B cell (primary cell): ENCODE data around the gene VMO1. TPM values are rescaled to one million over a fixed set of nuclear protein-coding genes. Genes with fewer than 3 reads are reported as not detected.

Source experiments
- ATAC-seq: fragments of 200-7000 bp; cut with Tn5 transposase; one replicate; pipeline ENCODE4 v1.10.0; 2021; ENCODE audit warnings: low read depth, mild to moderate bottlenecking, moderate number of reproducible peaks, moderate library complexity
- CTCF ChIA-PET: fragments of 350-600 bp; sonication (Branson Sonifier 250); formaldehyde crosslinking; loops from one replicate; lab custom pipeline; 2021; ENCODE audit warnings: antibody characterized with exemption, inconsistent platforms; lab: Charles Lee
- POLR2A ChIA-PET: fragments of 350-600 bp; sonication (Branson Sonifier 250); formaldehyde crosslinking; loops from one replicate; lab custom pipeline; 2021; ENCODE audit warnings: antibody characterized with exemption; lab: Charles Lee
- DNase-seq: peaks from one replicate; pipeline ENCODE4 v3.0.0; 2013
- H2AFZ ChIP-seq: 2 replicates; pipeline ENCODE4 v1.6.1; 2012; ENCODE audit warnings: mild to moderate bottlenecking, low read depth, low read length; ENCODE audit not compliant: insufficient read depth, poor library complexity, severe bottlenecking
- H3K27ac ChIP-seq, 2 donors: 1 replicate in 1 of 2; 2 replicates in 1 of 2; pipeline ENCODE4 v1.5.1; 2012 to 2013; ENCODE audit warnings: low read length in 2 of 2, mild to moderate bottlenecking in 2 of 2, moderate library complexity in 1 of 2
- H3K27me3 ChIP-seq, 4 experiments: fragments of 200-600 bp in 1 of 4; sonication (generic) in 1 of 4; replicated peaks in 1 of 4; 1 replicate in 2 of 4; 2 replicates in 2 of 4; pipeline versions ENCODE4 v1.6.1 to v1.7.0; 2013 to 2016; ENCODE audit warnings: low read length in 3 of 4, mild to moderate bottlenecking in 2 of 4, mixed read lengths in 1 of 4, moderate library complexity in 1 of 4; ENCODE audit not compliant: insufficient read depth in 4 of 4, control insufficient read depth in 3 of 4; ENCODE audit errors: control extremely low read depth in 1 of 4
- H3K36me3 ChIP-seq, 2 experiments: replicated peaks in 1 of 2; 1 replicate in 1 of 2; 2 replicates in 1 of 2; pipeline versions ENCODE4 v1.6.1 to v1.7.1; 2013; ENCODE audit warnings: low read length in 1 of 2; ENCODE audit not compliant: insufficient read depth in 2 of 2, control insufficient read depth in 1 of 2; ENCODE audit errors: control extremely low read depth in 1 of 2, extremely low read depth in 1 of 2
- H3K4me1 ChIP-seq, 2 donors: fragments of 200-600 bp in 1 of 2; sonication (generic) in 1 of 2; 1 replicate in 1 of 2; 2 replicates in 1 of 2; pipeline versions ENCODE4 v1.5.1 to v1.6.1; 2013 to 2017; ENCODE audit warnings: low read length in 2 of 2; ENCODE audit not compliant: control insufficient read depth in 2 of 2, insufficient read depth in 2 of 2
- H3K4me2 ChIP-seq: replicated peaks from 2 replicates; pipeline ENCODE3; 2012; ENCODE audit warnings: mild to moderate bottlenecking, low read depth, low read length; ENCODE audit not compliant: poor library complexity, severe bottlenecking
- H3K4me3 ChIP-seq, 5 experiments: fragments of 200-600 bp in 1 of 5; sonication (generic) in 1 of 5; 1 replicate in 3 of 5; 2 replicates in 2 of 5; pipeline versions ENCODE4 v1.5.1 to v1.7.0; 2011 to 2016; ENCODE audit warnings: low read length in 4 of 5, mild to moderate bottlenecking in 4 of 5, low read depth in 2 of 5, control low read depth in 1 of 5, moderate library complexity in 1 of 5; ENCODE audit not compliant: insufficient read depth in 1 of 5; ENCODE audit errors: control extremely low read depth in 1 of 5, extremely low read depth in 1 of 5
- H3K79me2 ChIP-seq: fragments of 200-600 bp; sonication (generic); one replicate; pipeline ENCODE4 v1.6.0; 2016; ENCODE audit warnings: low read length; ENCODE audit not compliant: control insufficient read depth, insufficient read depth
- H3K9ac ChIP-seq: fragments of 200-600 bp; sonication (generic); 2 replicates; pipeline ENCODE4 v1.6.1; 2017; ENCODE audit warnings: mild to moderate bottlenecking, low read length, moderate library complexity
- H3K9me3 ChIP-seq, 3 donors: one replicate each; pipeline versions ENCODE4 v1.6.1 to v1.7.1; 2013; ENCODE audit warnings: low read length in 2 of 3; ENCODE audit not compliant: control insufficient read depth in 2 of 3, insufficient read depth in 1 of 3; ENCODE audit errors: control extremely low read depth in 1 of 3
- H4K20me1 ChIP-seq: 2 replicates; pipeline ENCODE4 v1.6.0; 2012; ENCODE audit warnings: mild to moderate bottlenecking, low read length; ENCODE audit not compliant: insufficient read depth, control insufficient read depth, poor library complexity, severe bottlenecking
- H3K27ac Mint-ChIP-seq: one replicate; pipeline ENCODE4 v1.8.0; 2021; ENCODE audit warnings: mixed read lengths
- H3K27me3 Mint-ChIP-seq: one replicate; pipeline ENCODE4 v1.8.0; 2021; ENCODE audit warnings: mixed read lengths
- H3K4me1 Mint-ChIP-seq: one replicate; pipeline ENCODE4 v1.8.0; 2021; ENCODE audit warnings: mixed read lengths
- H3K4me3 Mint-ChIP-seq: one replicate; pipeline ENCODE4 v1.8.0; 2021; ENCODE audit warnings: mixed read lengths
- H3K9me3 Mint-ChIP-seq: one replicate; pipeline ENCODE4 v1.8.0; 2022; ENCODE audit warnings: mixed read lengths; ENCODE audit not compliant: insufficient read depth
- EZH2 ChIP-seq: IDR thresholded peaks from 2 replicates; pipeline ENCODE4 v1.6.1; 2012; ENCODE audit warnings: borderline replicate concordance, low read depth, mild to moderate bottlenecking, moderate library complexity, low read length; ENCODE audit not compliant: insufficient read depth, poor library complexity, severe bottlenecking
- WGBS: methylation state at CpG from one replicate; pipeline ENCODE4 v1.1.5; 2013; ENCODE audit warnings: missing lambda C conversion rate; ENCODE audit not compliant: insufficient coverage; 5-methylcytosine and 5-hydroxymethylcytosine counted together
- intact Hi-C: fragments of 100-400 bp; cut with micrococcal nuclease; formaldehyde crosslinking; loops from one replicate; pipeline ENCODE4 v1.10.0; 2022
- polyA plus RNA-seq: library from polyadenylated mRNA; depleted of rRNA; stranded (reverse); fragments of >200 nt; gene quantifications from 2 replicates; pipeline ENCODE4 v1.2.3, GENCODE V29; 2012
- total RNA-seq, 2 donors: library from RNA; stranded (reverse); fragments of 120-200 nt in 1 of 2; gene quantifications; 1 replicate in 1 of 2; 2 replicates in 1 of 2; pipeline versions ENCODE4 v1.2.3 to v1.2.4, GENCODE V29; 2013 to 2022
- TF ChIP-seq, protein P1 (sequence below): fragments of 200-600 bp; IDR thresholded peaks from one replicate; pipeline ENCODE4 v1.8.0; 2022; ENCODE audit warnings: antibody characterized with exemption, mild to moderate bottlenecking

VMO1 gene
- total and polyA plus RNA-seq, 2 donors (not counting 1 experiment from before 2014, with no cell fraction given): 0.57 TPM; not detected in 1

DNA sequence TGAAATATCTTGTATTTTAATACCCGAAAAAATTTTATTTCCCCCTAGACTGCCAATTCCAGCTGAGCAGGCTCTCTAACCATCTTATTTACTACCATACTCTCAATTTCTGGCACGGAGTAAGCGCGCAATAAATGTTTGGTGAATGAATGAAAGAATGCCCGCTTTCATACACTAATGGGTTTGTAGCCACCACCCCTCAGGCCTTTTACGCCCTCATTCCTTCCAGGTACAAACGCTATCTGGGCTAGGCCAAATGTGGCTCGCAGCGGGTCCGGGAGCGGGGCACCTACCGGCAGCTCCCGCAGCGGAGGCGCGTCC lies 20.3 kb upstream of the VMO1 start:
- Mint-ChIP-seq H3K4me1 (peaks cover 14% of the 10 kb centered on the region), H3K9me3 (no peaks in the 10 kb centered on the region), H3K27me3 (no peaks in the 10 kb centered on the region), H3K4me3 (peak overlapping the region; percentile 86), H3K27ac (peak overlapping the region; percentile 70)
- H3K27me3 ChIP-seq: no peaks in the 10 kb centered on the region
- POLR2A ChIA-PET: interaction anchor here (0.9 to 1.9 kb wide), 2 partner anchors 10 to 16 kb away, joined by 4 to 8 read pairs; partner anchors contain the start of gene PSMB6
- peak overlapping the region; percentile 92 for H3K4me2 ChIP-seq
- ATAC-seq: no peak
- intact Hi-C loops: loop anchor here (2.0 to 5.0 kb wide), 2 partner anchors 16 to 136 kb away; partner anchors contain the start of genes RNF167 and SLC25A11
- H3K27ac ChIP-seq: no peak overlapping the region
- no peaks in the 10 kb centered on the region for H4K20me1 ChIP-seq
- peak overlapping the region; percentile 23 to 89 (median 72) for H3K4me3 ChIP-seq
- DNase-seq: no peak
- H3K9me3 ChIP-seq: no peaks in the 10 kb centered on the region
- CTCF ChIA-PET: interaction anchor here (0.8 to 1.6 kb wide), 3 partner anchors 16 to 63 kb away, joined by 3 to 8 read pairs (median 3); no protein-coding TSS in a partner anchor
- WGBS: under 1% methylated on average over 11 of the region's 16 CpGs
- H3K4me1 ChIP-seq: peaks cover 9 to 13% of the 10 kb centered on the region in 2 donors
- peak overlapping the region; percentile 78 for H3K9ac ChIP-seq
- no peak for TF ChIP-seq EZH2
- TF ChIP-seq, protein P1, sequence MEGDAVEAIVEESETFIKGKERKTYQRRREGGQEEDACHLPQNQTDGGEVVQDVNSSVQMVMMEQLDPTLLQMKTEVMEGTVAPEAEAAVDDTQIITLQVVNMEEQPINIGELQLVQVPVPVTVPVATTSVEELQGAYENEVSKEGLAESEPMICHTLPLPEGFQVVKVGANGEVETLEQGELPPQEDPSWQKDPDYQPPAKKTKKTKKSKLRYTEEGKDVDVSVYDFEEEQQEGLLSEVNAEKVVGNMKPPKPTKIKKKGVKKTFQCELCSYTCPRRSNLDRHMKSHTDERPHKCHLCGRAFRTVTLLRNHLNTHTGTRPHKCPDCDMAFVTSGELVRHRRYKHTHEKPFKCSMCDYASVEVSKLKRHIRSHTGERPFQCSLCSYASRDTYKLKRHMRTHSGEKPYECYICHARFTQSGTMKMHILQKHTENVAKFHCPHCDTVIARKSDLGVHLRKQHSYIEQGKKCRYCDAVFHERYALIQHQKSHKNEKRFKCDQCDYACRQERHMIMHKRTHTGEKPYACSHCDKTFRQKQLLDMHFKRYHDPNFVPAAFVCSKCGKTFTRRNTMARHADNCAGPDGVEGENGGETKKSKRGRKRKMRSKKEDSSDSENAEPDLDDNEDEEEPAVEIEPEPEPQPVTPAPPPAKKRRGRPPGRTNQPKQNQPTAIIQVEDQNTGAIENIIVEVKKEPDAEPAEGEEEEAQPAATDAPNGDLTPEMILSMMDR: no peak
- H2AFZ ChIP-seq: peak overlapping the region; percentile 88
- H3K79me2 ChIP-seq: no peaks in the 10 kb centered on the region
- H3K36me3 ChIP-seq: no peaks in the 10 kb centered on the region

GRCh38 chr17:4802228-4802627 lies 16.1 kb upstream of the VMO1 start, which contains the start of gene C17orf114:
Gene C17orf114, minus strand, starts transcription at chr17:4802328.
- Histone ChIP-seq H3K4me3 (no peak within 1 kb of the TSS), H3K4me2 (no peak within 1 kb of the TSS), H4K20me1 (no peaks in the 10 kb centered on the region), H3K79me2 (no peaks in the 10 kb centered on the region), H3K4me1 (peaks cover 3 to 4% of the 10 kb centered on the region in 2 donors), H3K27ac (no peak within 1 kb of the TSS), H2AFZ (no peak within 1 kb of the TSS), H3K36me3 (peaks cover 0 to 22% of the 10 kb centered on the region in 2 experiments), H3K9ac (no peak within 1 kb of the TSS), H3K27me3 (no peaks in the 10 kb centered on the region), H3K9me3 (no peaks in the 10 kb centered on the region)
- POLR2A ChIA-PET: no interaction called here
- ATAC-seq: no peak
- no CpG with 5 or more reads among the region's 9 CpGs for WGBS
- Mint-ChIP-seq H3K4me3 (no peak within 1 kb of the TSS), H3K27me3 (no peaks in the 10 kb centered on the region), H3K4me1 (peaks cover 6% of the 10 kb centered on the region), H3K9me3 (no peaks in the 10 kb centered on the region), H3K27ac (no peak within 1 kb of the TSS)
- TF ChIP-seq, protein P1: no peak
- TF ChIP-seq EZH2: no peak
- DNase-seq: no peak
- CTCF ChIA-PET: interaction anchor here (0.8 to 1.2 kb wide), 2 partner anchors 13 to 14 kb away, joined by 3 to 4 read pairs; no protein-coding TSS in a partner anchor
- intact Hi-C loops: no loop called here
